Left ventricle myocardium superior (tissue), 1 donor: ENCODE results near the gene TMOD3. TPM values are rescaled to one million over a fixed set of nuclear protein-coding genes. Genes with fewer than 3 reads are reported as not detected.
"Not testable (repeated sequence)": the region's sequence is repeated elsewhere in the genome, so short reads cannot be mapped to it uniquely, and the experiment has no call there.

ENCODE experiments used
- ATAC-seq: fragments of 200-7000 bp; cut with Tn5 transposase; one replicate; pipeline ENCODE4 v1.9.1; 2020; ENCODE audit warnings: mild to moderate bottlenecking, moderate library complexity
- DNase-seq: peaks from one replicate; pipeline ENCODE4 v3.0.0-alpha.2; 2020
- intact Hi-C: fragments of 100-400 bp; cut with micrococcal nuclease; formaldehyde crosslinking; loops from one replicate; pipeline ENCODE4 v1.11.0; 2022
- total RNA-seq: library from RNA; stranded (reverse); fragmentation: NEBNext Ultra II Directional; extraction: Animal tissue kit (Norgen Biotek cat#: 25700); gene quantifications from one replicate; pipeline ENCODE4 v1.2.1, GENCODE V29; 2021
- donor health status: DM: no; HTN: yes; CAD: no; lungs with severe emphysema.

TMOD3 gene
- total RNA-seq, 1 donor from 2014 or later = 19.9 TPM

- ATAC-seq, DNase-seq: not testable (repeated sequence)
- intact Hi-C loops = loop anchor here (10.0 kb wide), 1 partner anchor 51 kb away; no protein-coding TSS in a partner anchor
Observed at GRCh38 chr15:51885758-51886157, 56.3 kb downstream of the TMOD3 start.

GRCh38 chr15:51887887-51888592 is 58.6 kb downstream of the TMOD3 start:
- no peak for ATAC-seq

GRCh38 chr15:51888593-51889195 is 59.2 kb downstream of the TMOD3 start:
- DNase-seq (no peak), ATAC-seq (peak; percentile 28)
- intact Hi-C loops = loop anchor here (10.0 kb wide), 1 partner anchor 54 kb away; no protein-coding TSS in a partner anchor

More at GRCh38 chr15:51887887-51888592, 58.6 kb downstream of the TMOD3 start:
- intact Hi-C loops = loop anchor here (10.0 kb wide), 1 partner anchor 53 kb away; no protein-coding TSS in a partner anchor
- no peak for DNase-seq

- intact Hi-C loops = loop anchor here (10.0 kb wide), 1 partner anchor 55 kb away; no protein-coding TSS in a partner anchor
- no peak for ATAC-seq
Observed at GRCh38 chr15:51889486-51889885, 60.0 kb downstream of the TMOD3 start.

GRCh38 chr15:51904421-51904820 is 75.0 kb downstream of the TMOD3 start:
- intact Hi-C loops = loop anchor here (10.0 kb wide), 1 partner anchor 120 kb away; no protein-coding TSS in a partner anchor
- ATAC-seq (no peak), DNase-seq (no peak)

More at GRCh38 chr15:51889486-51889885, 60.0 kb downstream of the TMOD3 start:
- no peak for DNase-seq

GRCh38 chr15:51904931-51905330 is 75.5 kb downstream of the TMOD3 start:
- intact Hi-C loops = loop anchor here (10.0 kb wide), 1 partner anchor 120 kb away; no protein-coding TSS in a partner anchor
- no peak for ATAC-seq
- no peak for DNase-seq

- no peak for ATAC-seq
- DNase-seq = no peak
- intact Hi-C loops = loop anchor here (10.0 kb wide), 1 partner anchor 122 kb away; no protein-coding TSS in a partner anchor
Observed at GRCh38 chr15:51907136-51907862, 77.8 kb downstream of the TMOD3 start.

GRCh38 chr15:51908316-51908715 is 78.9 kb downstream of the TMOD3 start:
- DNase-seq (no peak), ATAC-seq (no peak)
- intact Hi-C loops = loop anchor here (10.0 kb wide), 1 partner anchor 124 kb away; no protein-coding TSS in a partner anchor

GRCh38 chr15:51909584-51909983 is 80.1 kb downstream of the TMOD3 start:
- ATAC-seq (no peak), DNase-seq (no peak)
- intact Hi-C loops = loop anchor here (10.0 kb wide), 1 partner anchor 125 kb away; no protein-coding TSS in a partner anchor

- intact Hi-C loops = no loop called here
- ATAC-seq = no peak
- DNase-seq = no peak
Observed at GRCh38 chr15:51912528-51912927, 83.1 kb downstream of the TMOD3 start.

GRCh38 chr15:51917493-51917892 is 88.0 kb downstream of the TMOD3 start:
- no peak for DNase-seq
- peak; percentile 42 for ATAC-seq
- intact Hi-C loops = no loop called here

- ATAC-seq (peak; percentile 94), DNase-seq (no peak)
- intact Hi-C loops = no loop called here
Observed at GRCh38 chr15:51924156-51925068, 95.0 kb downstream of the TMOD3 start.

- intact Hi-C loops = no loop called here
- DNase-seq (no peak), ATAC-seq (no peak)
Observed at GRCh38 chr15:51926809-51927208, 97.4 kb downstream of the TMOD3 start.

- ATAC-seq (no peak), DNase-seq (no peak)
- intact Hi-C loops = no loop called here
Observed at GRCh38 chr15:51931016-51931415, 101.6 kb downstream of the TMOD3 start.

GRCh38 chr15:51931638-51932037 is 102.2 kb downstream of the TMOD3 start:
- intact Hi-C loops = no loop called here
- no peak for ATAC-seq
- DNase-seq = no peak

- DNase-seq (no peak), ATAC-seq (no peak)
- intact Hi-C loops = no loop called here
Observed at GRCh38 chr15:51932161-51932560, 102.7 kb downstream of the TMOD3 start.

GRCh38 chr15:51935466-51936104 is 106.1 kb downstream of the TMOD3 start:
- ATAC-seq (no peak), DNase-seq (no peak)
- intact Hi-C loops = no loop called here

- intact Hi-C loops = no loop called here
- DNase-seq = no peak
- ATAC-seq = no peak
Observed at GRCh38 chr15:51936105-51936478, 106.6 kb downstream of the TMOD3 start.
